Activated CD8-positive, alpha-beta memory T cell treated with anti-CD3 and anti-CD28 coated beads, Interleukin-2, amount 50 U/mL, for 4 hours (primary cell): Measurements from ENCODE around the gene PDF.
"Not testable (repeated sequence)": the region's sequence is repeated elsewhere in the genome, so short reads cannot be mapped to it uniquely, and the experiment has no call there.

Source experiments
- DNase-seq: peaks from one replicate; pipeline ENCODE4 v3.0.0-alpha.2; 2020

The PDF gene, protein sequence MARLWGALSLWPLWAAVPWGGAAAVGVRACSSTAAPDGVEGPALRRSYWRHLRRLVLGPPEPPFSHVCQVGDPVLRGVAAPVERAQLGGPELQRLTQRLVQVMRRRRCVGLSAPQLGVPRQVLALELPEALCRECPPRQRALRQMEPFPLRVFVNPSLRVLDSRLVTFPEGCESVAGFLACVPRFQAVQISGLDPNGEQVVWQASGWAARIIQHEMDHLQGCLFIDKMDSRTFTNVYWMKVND

DNA sequence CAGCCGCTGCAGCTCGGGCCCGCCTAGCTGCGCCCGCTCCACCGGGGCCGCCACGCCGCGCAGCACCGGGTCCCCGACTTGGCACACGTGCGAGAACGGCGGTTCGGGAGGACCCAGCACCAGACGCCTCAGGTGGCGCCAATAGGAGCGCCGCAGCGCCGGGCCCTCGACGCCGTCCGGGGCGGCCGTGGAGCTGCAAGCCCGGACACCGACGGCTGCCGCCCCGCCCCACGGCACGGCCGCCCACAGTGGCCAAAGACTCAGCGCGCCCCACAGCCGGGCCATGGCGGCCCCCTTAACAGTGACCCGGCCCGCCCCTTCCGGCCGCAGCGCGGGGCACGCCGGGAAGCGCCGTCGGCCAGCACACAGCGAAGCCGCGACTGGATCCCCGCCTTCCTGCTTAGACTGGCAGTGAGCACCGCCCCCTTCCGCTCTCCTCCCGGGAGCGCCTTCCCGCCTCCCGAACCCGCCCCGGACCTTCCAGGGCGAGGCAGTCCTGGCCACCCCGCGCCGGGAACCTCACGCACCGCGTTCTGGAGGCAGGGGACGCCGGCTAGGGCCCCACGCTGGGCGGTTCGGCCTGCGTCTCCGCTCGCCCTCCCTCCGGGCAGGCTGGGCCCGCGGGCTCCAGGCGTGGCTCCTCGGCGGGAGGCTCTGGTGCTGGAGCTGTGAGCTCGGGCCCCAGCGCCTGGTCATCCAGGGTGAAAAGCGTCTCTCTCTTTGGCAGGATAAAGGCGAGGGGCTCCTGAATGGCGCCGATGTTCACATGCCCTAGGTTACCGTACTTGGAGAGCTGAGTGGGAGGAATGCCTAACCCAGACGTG lies at the start of gene PDF:
PDF (minus strand) TSS at position 303 of the 824 bp plus-strand sequence; CDS start at position 285, 18 bp downstream.
- peak; percentile 84 for DNase-seq

DNA sequence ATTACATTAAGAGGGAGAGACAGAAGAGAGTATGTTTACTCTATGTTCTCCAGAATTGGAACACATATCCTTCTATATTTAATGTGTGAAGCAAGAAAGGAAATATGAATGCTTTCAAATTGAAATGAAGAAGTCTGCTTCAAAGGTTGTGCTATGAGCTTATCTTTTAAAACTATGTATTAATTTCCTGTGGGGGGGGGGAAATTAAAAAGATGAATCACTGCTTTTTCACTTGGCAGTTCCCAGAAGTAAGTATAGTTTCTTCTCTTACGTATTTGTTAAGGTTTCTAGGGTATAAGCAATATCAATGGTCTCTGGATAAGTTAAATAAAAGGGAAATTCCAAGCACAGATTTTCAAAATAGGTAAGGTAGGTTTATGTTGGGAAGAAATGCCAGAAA lies 48.4 kb upstream of the PDF start:
- DNase-seq: no peak

GRCh38 chr16:69378036-69378435 lies 47.6 kb upstream of the PDF start:
- DNase-seq: no peak

DNA sequence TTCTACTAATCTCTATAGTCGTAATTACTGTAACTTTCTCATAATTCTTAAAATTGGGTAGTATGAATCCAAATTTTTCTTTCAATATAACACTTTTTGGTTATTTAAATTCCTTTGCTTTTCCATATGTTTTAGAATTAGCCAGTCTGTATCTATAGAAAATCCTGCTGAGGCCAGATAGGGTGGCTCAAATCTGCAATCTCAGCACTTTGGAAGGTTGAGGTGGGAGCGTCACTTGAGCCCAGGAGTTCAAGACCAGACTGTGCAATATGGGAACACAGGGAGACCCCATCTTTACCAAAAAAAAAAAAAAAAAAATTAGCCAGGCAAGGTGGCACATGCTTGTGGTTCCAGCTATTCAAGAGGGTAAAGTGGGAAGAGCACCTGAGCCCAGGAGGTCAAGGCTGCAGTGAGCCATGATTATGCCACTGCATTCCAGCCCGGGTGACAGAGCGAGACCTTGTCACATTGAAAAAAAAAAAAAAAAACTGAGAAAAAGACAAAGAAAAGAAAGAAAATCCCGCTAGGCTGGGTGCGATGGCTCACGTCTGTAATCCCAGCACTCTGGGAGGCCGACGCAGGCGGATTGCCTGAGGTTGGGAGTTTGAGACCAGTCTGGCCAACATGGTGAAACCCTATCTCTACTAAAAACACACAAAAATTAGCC lies 46.1 kb upstream of the PDF start:
- no peak for DNase-seq

- DNase-seq: no peak
These were observed 42.6 kb upstream of the PDF start for GRCh38 chr16:69373019-69373418.

GRCh38 chr16:69371564-69371963 lies 41.2 kb upstream of the PDF start:
- no peak for DNase-seq

DNA sequence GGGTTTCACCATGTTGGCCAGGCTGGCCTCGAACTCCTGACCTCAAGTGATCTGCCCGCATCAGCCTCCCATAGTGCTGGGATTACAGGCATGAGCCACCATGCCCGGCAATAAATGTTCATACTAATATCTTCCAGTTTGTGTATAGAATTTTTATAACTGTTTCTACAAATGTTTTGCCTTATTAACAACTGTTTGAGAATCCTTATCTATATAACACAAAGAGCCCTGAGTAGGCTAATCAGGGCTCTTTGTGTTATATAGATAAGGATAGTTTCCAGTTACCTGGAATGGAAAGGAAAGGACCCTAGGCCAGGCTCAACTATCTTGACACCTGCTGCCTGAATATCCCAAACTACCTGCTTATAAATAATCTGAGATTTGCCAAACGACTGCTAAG lies 38.5 kb upstream of the PDF start:
- DNase-seq: no peak

- no peak for DNase-seq
These were observed 37.6 kb upstream of the PDF start for GRCh38 chr16:69367980-69368379.

DNA sequence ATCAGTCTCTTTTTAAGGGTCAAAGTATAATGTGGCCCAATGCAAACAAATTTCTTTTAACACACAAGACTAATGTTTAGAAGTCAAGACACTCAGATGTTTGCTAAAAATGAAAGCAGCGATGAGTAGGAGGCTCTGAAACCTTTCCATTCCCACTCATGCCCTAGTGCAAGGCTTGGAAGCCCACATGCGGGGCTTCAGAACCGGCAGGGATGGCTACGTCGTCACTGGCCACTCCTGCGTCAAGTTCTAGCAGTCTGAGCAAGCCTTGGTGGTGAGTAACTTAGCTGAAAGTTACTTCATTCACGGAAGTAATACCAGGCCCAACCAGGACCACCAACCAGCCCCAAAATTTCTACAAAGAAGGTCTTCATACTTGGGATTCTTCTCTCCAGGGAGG lies 36.0 kb upstream of the PDF start:
- DNase-seq: no peak

DNA sequence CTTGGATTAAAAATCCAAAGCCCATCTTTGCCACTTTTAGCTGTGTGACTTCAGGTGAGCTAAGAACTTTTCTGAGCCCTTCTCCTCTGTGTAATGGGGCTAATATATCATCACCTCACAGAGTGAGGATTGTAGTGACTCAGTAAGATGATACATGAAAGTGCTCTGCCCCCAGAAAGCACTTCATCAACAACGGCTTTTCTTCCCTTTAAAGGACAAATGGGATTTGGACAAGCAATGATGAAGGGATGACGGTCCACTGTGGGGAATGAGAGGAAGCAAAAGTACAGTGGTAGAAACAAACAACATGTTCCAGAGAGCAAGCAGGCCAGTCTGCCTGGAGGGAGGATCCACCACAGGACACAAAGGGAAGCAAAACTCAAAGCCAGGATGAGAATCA lies 35.5 kb upstream of the PDF start:
- no peak for DNase-seq

- DNase-seq: no peak
These were observed 33.7 kb upstream of the PDF start for GRCh38 chr16:69364088-69364487.

- no peak for DNase-seq
These were observed 32.9 kb upstream of the PDF start for GRCh38 chr16:69363281-69363717.

DNA sequence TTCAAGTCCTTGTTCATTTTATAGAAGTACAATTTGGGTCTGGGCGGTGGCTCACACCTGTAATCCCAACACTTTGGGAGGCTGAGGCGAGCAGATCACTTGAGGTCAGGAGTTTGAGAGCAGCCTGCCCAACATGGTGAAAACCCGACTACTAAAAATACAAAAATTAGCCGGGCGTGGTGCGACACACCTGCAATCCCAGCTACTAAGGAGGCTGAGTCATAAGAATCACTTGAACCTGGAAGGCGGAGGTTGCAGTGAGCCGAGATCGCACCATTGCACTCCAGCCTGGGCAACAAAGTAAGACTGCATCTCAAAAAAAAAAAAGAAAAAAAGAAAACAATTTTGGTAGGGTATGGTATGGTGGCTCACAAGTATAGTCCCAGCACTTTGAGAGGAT lies 29.7 kb upstream of the PDF start:
- DNase-seq: not testable (repeated sequence)

- no peak for DNase-seq
These were observed 21.1 kb upstream of the PDF start, which contains the start of gene TMED6 for GRCh38 chr16:69351309-69352027. TSS of gene TMED6 (minus strand) at chr16:69351786. CDS start at chr16:69351753, 33 bp downstream.

- no peak for DNase-seq
These were observed 20.2 kb upstream of the PDF start for GRCh38 chr16:69350536-69351133.

GRCh38 chr16:69349536-69349935 lies 19.1 kb upstream of the PDF start:
- no peak for DNase-seq

GRCh38 chr16:69348222-69348621 lies 17.8 kb upstream of the PDF start:
- no peak for DNase-seq

DNA sequence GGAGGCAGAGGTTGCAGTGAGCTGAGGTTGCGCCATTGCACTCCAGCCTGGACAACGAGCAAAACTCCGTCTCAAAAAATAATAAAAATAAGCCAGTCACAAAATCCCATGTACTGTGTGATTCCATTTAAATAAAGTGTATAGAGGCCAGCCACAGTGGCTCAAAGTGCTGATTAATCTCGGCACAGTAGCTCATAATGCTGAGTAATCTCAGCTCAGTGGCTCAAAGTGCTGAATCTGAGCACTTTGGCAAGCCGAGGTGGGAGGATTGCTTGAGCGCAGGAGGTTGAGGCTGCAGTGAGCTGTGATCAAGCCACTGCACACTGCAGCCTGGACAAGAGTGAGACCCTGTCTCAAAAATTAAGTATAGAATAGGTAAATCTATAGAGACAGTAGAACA lies 16.3 kb upstream of the PDF start:
- no peak for DNase-seq

GRCh38 chr16:69345923-69346322 lies 15.5 kb upstream of the PDF start:
- DNase-seq: no peak

- no peak for DNase-seq
These were observed 13.8 kb upstream of the PDF start for GRCh38 chr16:69344171-69344570.

- no peak for DNase-seq
These were observed 9.8 kb upstream of the PDF start for GRCh38 chr16:69340095-69340644.
